Prostate gland (tissue), 2 donors: ENCODE results near the gene CARMIL1.

Experiments used
- CTCF ChIP-seq, 4 experiments: fragments of 200-600 bp in 2 of 4; fragments of 450-650 bp in 2 of 4; sonication (generic) in 2 of 4; IDR thresholded peaks; 1 replicate in 3 of 4; 2 replicates in 1 of 4; pipeline ENCODE4 v1.5.1; 2016 to 2019; ENCODE audit warnings: antibody characterized with exemption in 4 of 4, mild to moderate bottlenecking in 2 of 4, moderate library complexity in 2 of 4
- POLR2A ChIP-seq: fragments of 450-650 bp; IDR thresholded peaks from one replicate; pipeline ENCODE4 v1.6.1; 2016; ENCODE audit warnings: antibody characterized with exemption, mild to moderate bottlenecking
- POLR2AphosphoS5 ChIP-seq: sonication (generic); formaldehyde crosslinking; IDR thresholded peaks from one replicate; pipeline ENCODE4 v1.6.1; 2017; ENCODE audit warnings: antibody characterized with exemption

GRCh38 chr6:25329161-25329817 lies 50.1 kb downstream of the CARMIL1 start:
- TF ChIP-seq CTCF (IDR thresholded peaks at IDR 0.05) = no peak
- no peak for TF ChIP-seq POLR2A
- TF ChIP-seq POLR2AphosphoS5 = no peak
